Measurements from ENCODE around the gene SEZ6. TPM values are rescaled to one million over a fixed set of nuclear protein-coding genes. Genes with fewer than 3 reads are reported as not detected.

The SEZ6 gene
- polyA plus RNA-seq, 2 of the 4 experiments (the other 2 are of a cell fraction): not detected

GRCh38 chr17:28944862-28945741 lies 60.7 kb downstream of the SEZ6 start (continued):
- TF ChIP-seq CBX2 (IDR thresholded peaks at IDR 0.05; ENCODE audit: borderline replicate concordance, low read depth) (no peak), KDM5A (IDR thresholded peaks at IDR 0.05) (no peak), BHLHE40 (IDR thresholded peaks at IDR 0.05; ENCODE audit: low read depth, low read length) (no peak), ZSCAN20 (CRISPR knock-in tag; IDR thresholded peaks at IDR 0.05) (no peak)

- no peak overlapping the region for H3K27ac ChIP-seq
- no peak for FAIRE-seq
- no peak for DNase-seq (ENCODE audit: low read depth in 1 of 2, low spot score in 1 of 2)
- H3K4me2 ChIP-seq: no peak overlapping the region
- no peaks in the 10 kb centered on the region for H3K9me3 ChIP-seq
- TF ChIP-seq HEYL (CRISPR knock-in tag; IDR thresholded peaks at IDR 0.05) (no peak), ZC3H11A (IDR thresholded peaks at IDR 0.05) (no peak), EHMT2 (IDR thresholded peaks at IDR 0.05; ENCODE audit: low read depth) (no peak), REST (IDR thresholded peaks at IDR 0.05) (no peak), EP300 (IDR thresholded peaks at IDR 0.05) (no peak), HMGXB4 (CRISPR knock-in tag; IDR thresholded peaks at IDR 0.05; ENCODE audit: borderline replicate concordance) (no peak), CTCF (IDR thresholded peaks at IDR 0.05) (no peak), KDM1A (IDR thresholded peaks at IDR 0.05; ENCODE audit: low read depth) (no peak)
- 85% methylated on average over 4 of the region's 4 CpGs for WGBS (ENCODE audit: missing lambda C conversion rate)
- ATAC-seq: no peak
- peaks cover 20% of the 10 kb centered on the region for H3K4me1 ChIP-seq
- no peak overlapping the region for H3K4me3 ChIP-seq
- ChIA-PET CTCF (interaction anchor here (1.1 to 38.2 kb wide), 4 partner anchors 9 to 217 kb away, joined by 4 to 685 read pairs (median 14); partner anchors contain the start of genes DHRS13 and FLOT2), POLR2A (no interaction called here)
Measured at GRCh38 chr17:28944343-28944742, 61.5 kb downstream of the SEZ6 start.

GRCh38 chr17:28942925-28943324 lies 62.9 kb downstream of the SEZ6 start:
- FAIRE-seq: no peak
- Histone ChIP-seq H3K9me3 (no peaks in the 10 kb centered on the region), H3K27ac (no peak overlapping the region), H3K4me1 (peaks cover 16% of the 10 kb centered on the region), H3K4me2 (no peak overlapping the region), H3K4me3 (no peak overlapping the region)
- no peak for ATAC-seq
- CTCF ChIA-PET: interaction anchor here (1.0 to 38.2 kb wide), 5 partner anchors 10 to 216 kb away, joined by 3 to 685 read pairs (median 10); partner anchors contain the start of genes DHRS13 and FLOT2
- 96% methylated on average over 2 of the region's 2 CpGs for WGBS (ENCODE audit: missing lambda C conversion rate)
- TF ChIP-seq GATA3 (IDR thresholded peaks at IDR 0.05; ENCODE audit: borderline replicate concordance) (no peak), RARB (CRISPR knock-in tag; IDR thresholded peaks at IDR 0.05) (no peak), ESRRA (IDR thresholded peaks at IDR 0.05; ENCODE audit: borderline replicate concordance, low read length) (no peak), HDAC2 (IDR thresholded peaks at IDR 0.05) (no peak), HOXA7 (CRISPR knock-in tag; IDR thresholded peaks at IDR 0.05) (no peak), E2F6 (IDR thresholded peaks at IDR 0.05; ENCODE audit: borderline replicate concordance, low read depth) (no peak), MAFK (IDR thresholded peaks at IDR 0.05; ENCODE audit: partially characterized antibody) (no peak), EP300 (IDR thresholded peaks at IDR 0.05) (no peak), ZNF302 (CRISPR knock-in tag; IDR thresholded peaks at IDR 0.05) (no peak), FOXS1 (CRISPR knock-in tag; IDR thresholded peaks at IDR 0.05) (no peak), TP53 (CRISPR knock-in tag; IDR thresholded peaks at IDR 0.05) (no peak), CHD4 (IDR thresholded peaks at IDR 0.05; ENCODE audit: borderline replicate concordance) (no peak), PHF8 (IDR thresholded peaks at IDR 0.05; ENCODE audit: borderline replicate concordance, low read depth) (no peak), KDM1A (IDR thresholded peaks at IDR 0.05; ENCODE audit: low read depth) (no peak), MAX (IDR thresholded peaks at IDR 0.05) (no peak), SREBF2 (IDR thresholded peaks at IDR 0.05) (no peak), HEYL (CRISPR knock-in tag; IDR thresholded peaks at IDR 0.05) (no peak)
- no peak for DNase-seq (ENCODE audit: low read depth in 1 of 2, low spot score in 1 of 2)
- POLR2A ChIA-PET: no interaction called here
